ENCODE results near the gene SMIM7. TPM values are rescaled to one million over a fixed set of nuclear protein-coding genes. Genes with fewer than 3 reads are reported as not detected.

Gene SMIM7
- total and polyA plus RNA-seq, 2 of the 13 experiments (the other 11 are each of a cell fraction or from before 2014, with no cell fraction given) = 55.7 to 74.9 TPM

DNA sequence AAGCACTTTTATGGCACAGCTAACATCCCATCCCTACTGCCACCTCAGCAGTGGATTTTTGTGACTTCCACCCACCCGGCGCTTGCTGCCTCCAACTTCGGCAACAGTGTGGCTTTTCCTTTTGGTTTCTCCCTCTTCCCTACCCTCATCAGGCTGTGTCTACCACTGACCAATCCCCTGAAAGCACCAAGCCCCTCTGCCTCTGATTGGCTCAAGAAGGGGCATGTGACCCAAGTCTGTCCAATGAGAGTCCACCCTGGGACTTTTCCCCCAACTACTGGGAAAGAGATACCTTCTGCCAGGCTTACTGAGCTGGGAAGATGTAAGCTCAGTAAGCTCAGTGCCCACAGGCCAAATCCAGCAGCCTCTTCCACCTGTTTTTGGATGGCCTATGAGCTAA, 5.8 kb downstream of the SMIM7 start:
- Histone ChIP-seq H3K36me3 (replicated peaks in 1 of 2; ENCODE audit: control insufficient read depth in 1 of 2, insufficient read depth in 2 of 2, low read length in 2 of 2) (peaks cover 33 to 64% of the 10 kb centered on the region in 2 experiments), H3K79me2 (ENCODE audit: insufficient read depth, low read length) (peaks cover 26% of the 10 kb centered on the region), H4K20me1 (ENCODE audit: insufficient read depth, low read length) (peaks cover 18% of the 10 kb centered on the region), H3K27me3 (ENCODE audit: control insufficient read depth in 1 of 2, insufficient read depth in 2 of 2, low read length in 2 of 2) (no peaks in the 10 kb centered on the region), H2AFZ (ENCODE audit: low read length) (no peak overlapping the region), H3K4me1 (ENCODE audit: insufficient read depth, low read length) (peaks cover 24% of the 10 kb centered on the region), H3K9ac (ENCODE audit: insufficient read depth, low read depth, low read length) (no peak overlapping the region), H3K9me3 (ENCODE audit: low read length) (no peaks in the 10 kb centered on the region), H3K4me2 (ENCODE audit: low read depth, low read length) (no peak overlapping the region), H3K4me3 (replicated peaks in 1 of 3; ENCODE audit: insufficient read depth in 1 of 3, low read depth in 2 of 3, low read length in 3 of 3) (no peak overlapping the region), H3K27ac (ENCODE audit: extremely low read length, insufficient read depth, low read length) (no peak overlapping the region)
- no TSS peak for BruUV-seq (replicated peaks)
- ATAC-seq (peak; percentile 64), FAIRE-seq (no peak), DNase-seq (ENCODE audit: low spot score) (peak; percentile 35)
- WGBS (ENCODE audit: low lambda C conversion rate) = 97% methylated on average over 3 of the region's 3 CpGs
- ChIA-PET CTCF (ENCODE audit: low intra/inter-chr PET ratio, low total read pairs) (no interaction called here), POLR2A (no interaction called here)
- in situ Hi-C loops (cut with HindIII; ENCODE audit: extremely low pct_ligation_motif_present, low pct_unique_long_range_greater_than_20kb) = no loop called here
- intact Hi-C loops (cut with micrococcal nuclease; ENCODE audit: unreplicated experiment) = no loop called here
- TF ChIP-seq NONO (IDR thresholded peaks at IDR 0.05) = no peak
- no peak for TF ChIP-seq NONO (CRISPR knock-in tag; conservative IDR thresholded peaks at IDR 0.05)
- TF ChIP-seq, protein P1, sequence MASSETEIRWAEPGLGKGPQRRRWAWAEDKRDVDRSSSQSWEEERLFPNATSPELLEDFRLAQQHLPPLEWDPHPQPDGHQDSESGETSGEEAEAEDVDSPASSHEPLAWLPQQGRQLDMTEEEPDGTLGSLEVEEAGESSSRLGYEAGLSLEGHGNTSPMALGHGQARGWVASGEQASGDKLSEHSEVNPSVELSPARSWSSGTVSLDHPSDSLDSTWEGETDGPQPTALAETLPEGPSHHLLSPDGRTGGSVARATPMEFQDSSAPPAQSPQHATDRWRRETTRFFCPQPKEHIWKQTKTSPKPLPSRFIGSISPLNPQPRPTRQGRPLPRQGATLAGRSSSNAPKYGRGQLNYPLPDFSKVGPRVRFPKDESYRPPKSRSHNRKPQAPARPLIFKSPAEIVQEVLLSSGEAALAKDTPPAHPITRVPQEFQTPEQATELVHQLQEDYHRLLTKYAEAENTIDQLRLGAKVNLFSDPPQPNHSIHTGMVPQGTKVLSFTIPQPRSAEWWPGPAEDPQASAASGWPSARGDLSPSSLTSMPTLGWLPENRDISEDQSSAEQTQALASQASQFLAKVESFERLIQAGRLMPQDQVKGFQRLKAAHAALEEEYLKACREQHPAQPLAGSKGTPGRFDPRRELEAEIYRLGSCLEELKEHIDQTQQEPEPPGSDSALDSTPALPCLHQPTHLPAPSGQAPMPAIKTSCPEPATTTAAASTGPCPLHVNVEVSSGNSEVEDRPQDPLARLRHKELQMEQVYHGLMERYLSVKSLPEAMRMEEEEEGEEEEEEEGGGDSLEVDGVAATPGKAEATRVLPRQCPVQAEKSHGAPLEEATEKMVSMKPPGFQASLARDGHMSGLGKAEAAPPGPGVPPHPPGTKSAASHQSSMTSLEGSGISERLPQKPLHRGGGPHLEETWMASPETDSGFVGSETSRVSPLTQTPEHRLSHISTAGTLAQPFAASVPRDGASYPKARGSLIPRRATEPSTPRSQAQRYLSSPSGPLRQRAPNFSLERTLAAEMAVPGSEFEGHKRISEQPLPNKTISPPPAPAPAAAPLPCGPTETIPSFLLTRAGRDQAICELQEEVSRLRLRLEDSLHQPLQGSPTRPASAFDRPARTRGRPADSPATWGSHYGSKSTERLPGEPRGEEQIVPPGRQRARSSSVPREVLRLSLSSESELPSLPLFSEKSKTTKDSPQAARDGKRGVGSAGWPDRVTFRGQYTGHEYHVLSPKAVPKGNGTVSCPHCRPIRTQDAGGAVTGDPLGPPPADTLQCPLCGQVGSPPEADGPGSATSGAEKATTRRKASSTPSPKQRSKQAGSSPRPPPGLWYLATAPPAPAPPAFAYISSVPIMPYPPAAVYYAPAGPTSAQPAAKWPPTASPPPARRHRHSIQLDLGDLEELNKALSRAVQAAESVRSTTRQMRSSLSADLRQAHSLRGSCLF (CRISPR knock-in tag; IDR thresholded peaks at IDR 0.05; ENCODE audit: borderline replicate concordance) = no peak
- TF ChIP-seq, protein P2, sequence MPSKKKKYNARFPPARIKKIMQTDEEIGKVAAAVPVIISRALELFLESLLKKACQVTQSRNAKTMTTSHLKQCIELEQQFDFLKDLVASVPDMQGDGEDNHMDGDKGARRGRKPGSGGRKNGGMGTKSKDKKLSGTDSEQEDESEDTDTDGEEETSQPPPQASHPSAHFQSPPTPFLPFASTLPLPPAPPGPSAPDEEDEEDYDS (CRISPR knock-in tag; IDR thresholded peaks at IDR 0.05) = no peak
- no peak for TF ChIP-seq PHF21A (CRISPR knock-in tag; IDR thresholded peaks at IDR 0.05)
- TF ChIP-seq ZNF737 (CRISPR knock-in tag; IDR thresholded peaks at IDR 0.05; ENCODE audit: borderline replicate concordance) = no peak
- no peak for TF ChIP-seq MED13 (CRISPR knock-in tag; IDR thresholded peaks at IDR 0.05)
- TF ChIP-seq NFYB (CRISPR knock-in tag; IDR thresholded peaks at IDR 0.05) = peak; percentile 83
- TF ChIP-seq, protein P3, sequence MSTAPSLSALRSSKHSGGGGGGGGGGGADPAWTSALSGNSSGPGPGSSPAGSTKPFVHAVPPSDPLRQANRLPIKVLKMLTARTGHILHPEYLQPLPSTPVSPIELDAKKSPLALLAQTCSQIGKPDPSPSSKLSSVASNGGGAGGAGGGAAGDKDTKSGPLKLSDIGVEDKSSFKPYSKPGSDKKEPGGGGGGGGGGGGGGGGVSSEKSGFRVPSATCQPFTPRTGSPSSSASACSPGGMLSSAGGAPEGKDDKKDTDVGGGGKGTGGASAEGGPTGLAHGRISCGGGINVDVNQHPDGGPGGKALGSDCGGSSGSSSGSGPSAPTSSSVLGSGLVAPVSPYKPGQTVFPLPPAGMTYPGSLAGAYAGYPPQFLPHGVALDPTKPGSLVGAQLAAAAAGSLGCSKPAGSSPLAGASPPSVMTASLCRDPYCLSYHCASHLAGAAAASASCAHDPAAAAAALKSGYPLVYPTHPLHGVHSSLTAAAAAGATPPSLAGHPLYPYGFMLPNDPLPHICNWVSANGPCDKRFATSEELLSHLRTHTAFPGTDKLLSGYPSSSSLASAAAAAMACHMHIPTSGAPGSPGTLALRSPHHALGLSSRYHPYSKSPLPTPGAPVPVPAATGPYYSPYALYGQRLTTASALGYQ (CRISPR knock-in tag; IDR thresholded peaks at IDR 0.05) = no peak
- no peak for TF ChIP-seq ZFAT (CRISPR knock-in tag; conservative IDR thresholded peaks at IDR 0.05)
- TF ChIP-seq, protein P4, sequence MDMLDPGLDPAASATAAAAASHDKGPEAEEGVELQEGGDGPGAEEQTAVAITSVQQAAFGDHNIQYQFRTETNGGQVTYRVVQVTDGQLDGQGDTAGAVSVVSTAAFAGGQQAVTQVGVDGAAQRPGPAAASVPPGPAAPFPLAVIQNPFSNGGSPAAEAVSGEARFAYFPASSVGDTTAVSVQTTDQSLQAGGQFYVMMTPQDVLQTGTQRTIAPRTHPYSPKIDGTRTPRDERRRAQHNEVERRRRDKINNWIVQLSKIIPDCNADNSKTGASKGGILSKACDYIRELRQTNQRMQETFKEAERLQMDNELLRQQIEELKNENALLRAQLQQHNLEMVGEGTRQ (IDR thresholded peaks at IDR 0.05; ENCODE audit: low read depth, low read length) = peak; percentile 65; the same call in 1 of the 2 replicates
- TF ChIP-seq, protein P4 (CRISPR knock-in tag; IDR thresholded peaks at IDR 0.05; ENCODE audit: borderline replicate concordance) = peak; percentile 66; the same call in 1 of the 2 replicates
- no peak for TF ChIP-seq ZNF761 (CRISPR knock-in tag; conservative IDR thresholded peaks at IDR 0.05)
- peak; percentile 80 for TF ChIP-seq NFYC (CRISPR knock-in tag; IDR thresholded peaks at IDR 0.05)
- no peak for TF ChIP-seq ZNF775 (CRISPR knock-in tag; IDR thresholded peaks at IDR 0.05; ENCODE audit: borderline replicate concordance)
